ENCODE measurements around the gene PARVG. TPM values are rescaled to one million over a fixed set of nuclear protein-coding genes. Genes with fewer than 3 reads are reported as not detected.

Gene PARVG
- total RNA-seq, 4 donors from 2014 or later: 1.00 to 37.8 (median 20.6) TPM

- in situ Hi-C loops (cut with MboI; ENCODE audit: low pct_ligation_motif_present in 1 of 4, low pct_unique_long_range_greater_than_20kb in 1 of 4, low sequenced_read_pairs in 3 of 4) (no loop called here), intact Hi-C loops (cut with DNase I; ENCODE audit: low total_unique reads) (no loop called here)
- H3K36me3 ChIP-seq: no peaks in the 10 kb centered on the region
- no peaks in the 10 kb centered on the region for H3K9me3 ChIP-seq
- H3K4me3 ChIP-seq: no peak overlapping the region
- 85 to 100% methylated on average over 3 to 11 of the region's 11 CpGs for WGBS, 2 donors (ENCODE audit: low coverage in 1 of 2)
- TF ChIP-seq EP300 (IDR thresholded peaks at IDR 0.05; ENCODE audit: low read depth) (no peak), POLR2AphosphoS5 (IDR thresholded peaks at IDR 0.05) (no peak), POLR2A (IDR thresholded peaks at IDR 0.05) (no peak)
- TF ChIP-seq, protein P1, sequence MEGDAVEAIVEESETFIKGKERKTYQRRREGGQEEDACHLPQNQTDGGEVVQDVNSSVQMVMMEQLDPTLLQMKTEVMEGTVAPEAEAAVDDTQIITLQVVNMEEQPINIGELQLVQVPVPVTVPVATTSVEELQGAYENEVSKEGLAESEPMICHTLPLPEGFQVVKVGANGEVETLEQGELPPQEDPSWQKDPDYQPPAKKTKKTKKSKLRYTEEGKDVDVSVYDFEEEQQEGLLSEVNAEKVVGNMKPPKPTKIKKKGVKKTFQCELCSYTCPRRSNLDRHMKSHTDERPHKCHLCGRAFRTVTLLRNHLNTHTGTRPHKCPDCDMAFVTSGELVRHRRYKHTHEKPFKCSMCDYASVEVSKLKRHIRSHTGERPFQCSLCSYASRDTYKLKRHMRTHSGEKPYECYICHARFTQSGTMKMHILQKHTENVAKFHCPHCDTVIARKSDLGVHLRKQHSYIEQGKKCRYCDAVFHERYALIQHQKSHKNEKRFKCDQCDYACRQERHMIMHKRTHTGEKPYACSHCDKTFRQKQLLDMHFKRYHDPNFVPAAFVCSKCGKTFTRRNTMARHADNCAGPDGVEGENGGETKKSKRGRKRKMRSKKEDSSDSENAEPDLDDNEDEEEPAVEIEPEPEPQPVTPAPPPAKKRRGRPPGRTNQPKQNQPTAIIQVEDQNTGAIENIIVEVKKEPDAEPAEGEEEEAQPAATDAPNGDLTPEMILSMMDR (IDR thresholded peaks at IDR 0.05): no peak
- H3K27me3 ChIP-seq: no peaks in the 10 kb centered on the region
- DNase-seq: no peak
- no peak overlapping the region for H3K27ac ChIP-seq
- no peaks in the 10 kb centered on the region for H3K4me1 ChIP-seq
These were observed 41.2 kb downstream of the PARVG start for GRCh38 chr22:44221710-44222475.

DNA sequence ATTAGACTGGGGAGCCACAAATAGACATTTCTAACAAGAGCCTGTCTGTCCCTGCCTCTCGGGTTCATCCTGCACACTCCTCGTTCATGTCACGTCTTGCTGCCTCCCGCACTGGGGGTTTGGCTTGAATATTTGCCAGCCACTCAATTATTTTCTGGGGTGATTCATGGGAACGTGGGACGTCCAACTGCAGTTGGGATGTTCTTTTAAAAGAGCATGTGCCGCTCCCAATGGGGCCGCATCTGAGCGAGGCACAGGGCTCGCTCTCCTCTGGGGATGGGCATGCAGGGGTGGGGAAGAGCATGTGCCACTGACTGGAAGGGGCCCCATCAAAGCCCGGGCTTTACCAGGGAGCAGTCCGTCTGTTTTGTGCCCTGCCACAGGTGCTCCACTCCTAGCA, 43.4 kb downstream of the PARVG start:
- intact Hi-C loops (cut with DNase I; ENCODE audit: low total_unique reads): no loop called here

DNA sequence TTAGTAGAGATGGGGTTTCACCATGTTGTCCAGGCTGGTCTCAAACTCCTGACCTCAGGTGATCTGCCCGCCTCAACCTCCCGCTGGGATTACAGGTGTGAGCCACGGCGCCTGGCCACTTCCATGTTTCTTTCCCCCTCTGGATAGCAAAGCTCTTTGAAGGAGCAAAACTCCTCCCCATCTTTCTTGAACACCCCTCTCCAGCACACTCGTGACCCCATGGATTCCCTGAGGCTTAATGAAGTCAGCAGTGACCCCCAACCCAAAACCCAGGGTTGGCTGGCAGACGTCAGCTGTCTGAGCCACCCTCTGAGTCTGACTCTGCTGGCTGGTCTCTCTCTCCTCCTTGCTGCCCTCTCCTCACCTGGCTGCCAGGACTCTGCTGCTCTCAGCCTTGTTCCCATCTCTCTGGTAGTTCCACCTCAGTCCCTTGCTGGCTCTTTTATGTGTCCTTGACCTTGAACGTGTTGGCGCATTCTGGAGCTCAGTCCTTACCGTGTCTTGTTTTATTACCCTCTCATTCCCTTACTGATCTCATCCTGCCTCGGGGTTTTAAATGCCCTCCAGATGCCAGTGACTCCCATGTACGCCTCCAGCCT, 44.5 kb downstream of the PARVG start:
- DNase-seq: no peak
- Histone ChIP-seq H3K4me3 (no peak overlapping the region), H3K36me3 (no peaks in the 10 kb centered on the region), H3K27me3 (no peaks in the 10 kb centered on the region), H3K9me3 (peaks cover 0 to 4% of the 10 kb centered on the region in 2 donors), H3K4me1 (no peaks in the 10 kb centered on the region), H3K27ac (no peak overlapping the region)
- TF ChIP-seq, protein P1 (IDR thresholded peaks at IDR 0.05): no peak
- TF ChIP-seq POLR2A (IDR thresholded peaks at IDR 0.05) (no peak), EP300 (IDR thresholded peaks at IDR 0.05; ENCODE audit: low read depth) (no peak), POLR2AphosphoS5 (IDR thresholded peaks at IDR 0.05) (no peak)
- in situ Hi-C loops (cut with MboI; ENCODE audit: low pct_ligation_motif_present in 1 of 4, low pct_unique_long_range_greater_than_20kb in 1 of 4, low sequenced_read_pairs in 3 of 4): no loop called here
- intact Hi-C loops (cut with DNase I; ENCODE audit: low total_unique reads): no loop called here
- 57 to 60% methylated on average over 6 to 10 of the region's 11 CpGs for WGBS, 2 donors (ENCODE audit: low coverage in 1 of 2)

More for the DNA sequence above, 43.4 kb downstream of the PARVG start:
- no peak overlapping the region for H3K4me3 ChIP-seq
- H3K27me3 ChIP-seq: no peaks in the 10 kb centered on the region
- TF ChIP-seq, protein P1 (IDR thresholded peaks at IDR 0.05): no peak
- WGBS, 2 donors (ENCODE audit: low coverage in 1 of 2): 56 to 59% methylated on average over 6 to 12 of the region's 12 CpGs
- H3K4me1 ChIP-seq: no peaks in the 10 kb centered on the region
- no peak overlapping the region for H3K27ac ChIP-seq
- DNase-seq: no peak
- in situ Hi-C loops (cut with MboI; ENCODE audit: low pct_ligation_motif_present in 1 of 4, low pct_unique_long_range_greater_than_20kb in 1 of 4, low sequenced_read_pairs in 3 of 4): no loop called here
- H3K9me3 ChIP-seq: peaks cover 0 to 4% of the 10 kb centered on the region in 2 donors
- no peaks in the 10 kb centered on the region for H3K36me3 ChIP-seq

DNA sequence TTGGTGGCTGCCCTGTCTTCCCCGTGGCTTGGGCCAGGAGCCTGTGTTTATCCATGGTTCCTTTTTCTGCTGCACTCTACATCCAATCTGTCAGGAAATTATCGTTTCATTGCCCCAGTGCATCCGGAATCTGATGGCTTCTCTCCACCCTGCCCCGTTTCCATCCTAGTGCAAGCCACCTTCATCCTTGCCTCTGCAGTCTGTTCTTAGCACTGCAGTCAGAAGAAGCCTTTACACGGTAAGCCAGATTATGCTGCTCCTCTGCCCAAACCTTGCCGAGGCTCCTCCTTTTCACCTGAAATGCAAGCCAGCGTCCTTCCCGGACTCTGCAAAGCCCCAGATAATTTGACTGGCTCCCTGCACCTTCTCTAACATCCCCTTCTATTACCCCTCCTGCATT, 45.1 kb downstream of the PARVG start:
- no peaks in the 10 kb centered on the region for H3K4me1 ChIP-seq
- DNase-seq: no peak
- in situ Hi-C loops (cut with MboI; ENCODE audit: low pct_ligation_motif_present in 1 of 4, low pct_unique_long_range_greater_than_20kb in 1 of 4, low sequenced_read_pairs in 3 of 4): no loop called here
- 68% methylated on average over 8 of the region's 8 CpGs for WGBS, 2 donors (ENCODE audit: low coverage in 1 of 2)
- H3K27ac ChIP-seq: no peak overlapping the region
- no peak overlapping the region for H3K4me3 ChIP-seq
- TF ChIP-seq EP300 (IDR thresholded peaks at IDR 0.05; ENCODE audit: low read depth) (no peak), POLR2AphosphoS5 (IDR thresholded peaks at IDR 0.05) (no peak), POLR2A (IDR thresholded peaks at IDR 0.05) (no peak)
- TF ChIP-seq, protein P1 (IDR thresholded peaks at IDR 0.05): no peak
- H3K36me3 ChIP-seq: no peaks in the 10 kb centered on the region
- H3K9me3 ChIP-seq: peaks cover 0 to 4% of the 10 kb centered on the region in 2 donors
- intact Hi-C loops (cut with DNase I; ENCODE audit: low total_unique reads): no loop called here
- H3K27me3 ChIP-seq: no peaks in the 10 kb centered on the region
